HAP-1 (cell line): ENCODE results near the gene SCAF4.

ENCODE experiments used
- DNase-seq, 2 experiments: peaks; one replicate each; pipeline ENCODE4 v3.0.0-alpha.2; 2016 to 2020; ENCODE audit warnings: low spot score in 2 of 2
- H3K27me3 ChIP-seq: fragments of 250-450 bp; sonication (Bioruptor Pico); 2 replicates; pipeline ENCODE4 v1.5.1; 2020; ENCODE audit warnings: low read depth, mild to moderate bottlenecking, moderate library complexity
- H3K36me3 ChIP-seq: fragments of 250-450 bp; sonication (Bioruptor Pico); replicated peaks from 2 replicates; pipeline ENCODE4 v1.5.1; 2020; ENCODE audit warnings: mild to moderate bottlenecking
- H3K4me1 ChIP-seq: fragments of 250-450 bp; sonication (Bioruptor Pico); 2 replicates; pipeline ENCODE4 v1.5.1; 2020; ENCODE audit warnings: mild to moderate bottlenecking
- H3K4me3 ChIP-seq: fragments of 250-450 bp; sonication (Bioruptor Pico); 2 replicates; pipeline ENCODE4 v1.5.1; 2020; ENCODE audit warnings: mild to moderate bottlenecking, moderate library complexity
- H3K9me3 ChIP-seq: fragments of 250-450 bp; sonication (Bioruptor Pico); 2 replicates; pipeline ENCODE4 v1.5.1; 2020; ENCODE audit warnings: mild to moderate bottlenecking, moderate library complexity
- in situ Hi-C: fragments of 300-500 bp; cut with MboI; formaldehyde crosslinking; loops from 3 replicates; pipeline ENCODE4 v1.14.3; 2020; ENCODE audit warnings: low sequenced_read_pairs, inconsistent platforms, mixed read lengths

SCAF4 gene

DNA sequence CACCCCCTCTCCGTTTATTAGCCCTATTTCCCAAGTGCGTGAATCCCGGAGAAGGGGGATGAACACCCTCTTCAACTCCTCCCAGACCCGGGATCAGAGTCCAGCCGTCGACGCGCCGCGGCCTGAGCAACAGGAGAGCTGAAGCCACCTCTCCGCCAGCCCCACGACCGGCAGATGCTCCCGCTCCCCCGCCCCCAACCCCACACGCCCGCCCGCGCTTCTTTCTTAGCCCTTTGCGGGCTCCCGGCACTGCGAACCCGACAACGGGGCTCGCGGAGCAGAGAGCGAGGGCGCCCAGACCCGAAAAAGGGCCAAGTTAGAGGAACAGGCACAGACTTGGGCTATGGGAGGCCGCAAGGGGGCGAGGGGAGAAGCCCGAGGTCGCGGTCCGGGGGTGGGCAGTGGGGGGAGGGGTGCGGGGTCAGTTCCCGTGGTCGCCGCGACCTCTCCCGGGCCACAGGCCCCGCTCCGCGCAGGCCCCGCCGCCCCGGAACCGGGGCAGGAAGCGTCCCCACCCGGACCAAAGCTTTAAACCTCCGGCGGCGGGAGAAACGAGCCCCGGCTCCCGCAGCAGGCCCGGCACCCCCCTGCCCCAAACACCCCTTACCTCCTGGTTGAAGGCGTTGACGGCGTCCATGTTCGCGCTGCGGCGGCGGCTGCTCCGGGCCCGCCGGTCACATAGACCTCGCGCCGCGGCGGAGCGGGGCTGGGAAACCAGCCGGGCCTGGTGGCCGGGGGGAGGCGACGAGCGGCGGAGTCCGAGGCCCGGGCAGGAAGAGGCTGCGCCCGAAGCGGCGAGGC, 662 bp downstream of the SCAF4 start:
- Histone ChIP-seq H3K36me3 (peaks cover 10% of the 10 kb centered on the region), H3K4me3 (peak overlapping the region; percentile 75), H3K27me3 (no peaks in the 10 kb centered on the region), H3K9me3 (no peaks in the 10 kb centered on the region), H3K4me1 (peaks cover 25% of the 10 kb centered on the region)
- DNase-seq = no peak
- in situ Hi-C loops = no loop called here

GRCh38 chr21:31730712-31731055, 1.2 kb downstream of the SCAF4 start:
- peaks cover 25% of the 10 kb centered on the region for H3K4me1 ChIP-seq
- H3K9me3 ChIP-seq = no peaks in the 10 kb centered on the region
- DNase-seq = peak; percentile 91 to 95
- in situ Hi-C loops = no loop called here
- no peaks in the 10 kb centered on the region for H3K27me3 ChIP-seq
- peaks cover 10% of the 10 kb centered on the region for H3K36me3 ChIP-seq
- peak overlapping the region; percentile 75 for H3K4me3 ChIP-seq

- in situ Hi-C loops = no loop called here
- Histone ChIP-seq H3K4me1 (peaks cover 25% of the 10 kb centered on the region), H3K4me3 (peak overlapping the region; percentile 75), H3K36me3 (peaks cover 18% of the 10 kb centered on the region), H3K27me3 (no peaks in the 10 kb centered on the region), H3K9me3 (no peaks in the 10 kb centered on the region)
- DNase-seq = no peak
Observed at GRCh38 chr21:31729622-31730343, 2.1 kb downstream of the SCAF4 start.

GRCh38 chr21:31728952-31729351, 3.0 kb downstream of the SCAF4 start:
- Histone ChIP-seq H3K4me1 (peaks cover 25% of the 10 kb centered on the region), H3K27me3 (no peaks in the 10 kb centered on the region), H3K9me3 (no peaks in the 10 kb centered on the region), H3K4me3 (peak overlapping the region; percentile 75; the same call in 1 of the 2 replicates), H3K36me3 (peaks cover 18% of the 10 kb centered on the region)
- in situ Hi-C loops = no loop called here
- no peak for DNase-seq

DNA sequence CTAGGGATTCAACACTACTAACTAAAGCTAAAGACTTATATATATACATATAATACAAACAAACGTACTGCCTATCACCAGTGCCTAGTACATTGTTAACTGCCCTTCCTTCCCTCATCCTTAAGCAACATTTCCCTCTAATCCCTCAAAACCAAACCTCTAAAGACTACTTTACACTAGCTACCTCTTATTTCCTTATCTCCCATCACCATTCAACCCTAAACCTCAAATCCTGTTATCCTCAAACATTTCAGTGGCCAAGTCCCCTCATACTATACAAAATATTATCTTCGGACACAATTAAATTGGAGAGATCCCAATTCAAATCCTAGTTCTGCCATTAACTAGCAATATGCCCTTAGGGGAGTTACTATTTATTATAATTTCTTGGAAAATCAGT, 3.7 kb downstream of the SCAF4 start:
- no peak for DNase-seq
- Histone ChIP-seq H3K9me3 (no peaks in the 10 kb centered on the region), H3K4me1 (peaks cover 23% of the 10 kb centered on the region), H3K27me3 (no peaks in the 10 kb centered on the region), H3K4me3 (no peak overlapping the region), H3K36me3 (peaks cover 18% of the 10 kb centered on the region)
- in situ Hi-C loops = no loop called here

DNA sequence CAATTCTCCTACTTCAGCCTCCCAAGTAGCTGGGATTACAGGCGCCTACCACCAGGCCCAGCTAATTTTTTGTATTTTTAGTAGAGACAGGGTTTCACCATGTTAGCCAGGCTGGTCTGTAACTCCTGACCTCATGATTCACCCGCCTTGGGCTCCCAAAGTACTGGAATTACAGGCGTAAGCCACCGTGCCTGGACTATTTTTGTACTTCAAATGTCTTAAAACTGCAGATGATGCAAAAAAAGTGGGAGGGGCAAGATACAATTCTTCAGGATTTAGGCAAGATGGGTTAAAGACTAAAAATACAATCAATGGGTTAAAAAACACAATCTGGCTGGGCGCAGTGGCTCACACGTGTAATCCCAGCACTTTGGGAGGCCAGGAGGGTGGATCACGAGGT, 4.7 kb downstream of the SCAF4 start:
- no peak overlapping the region for H3K4me3 ChIP-seq
- H3K9me3 ChIP-seq = no peaks in the 10 kb centered on the region
- DNase-seq = no peak
- in situ Hi-C loops = no loop called here
- peaks cover 17% of the 10 kb centered on the region for H3K4me1 ChIP-seq
- peaks cover 18% of the 10 kb centered on the region for H3K36me3 ChIP-seq
- no peaks in the 10 kb centered on the region for H3K27me3 ChIP-seq

GRCh38 chr21:31726407-31726806, 5.5 kb downstream of the SCAF4 start:
- DNase-seq = no peak
- no peaks in the 10 kb centered on the region for H3K27me3 ChIP-seq
- no peak overlapping the region for H3K4me3 ChIP-seq
- H3K4me1 ChIP-seq = peaks cover 17% of the 10 kb centered on the region
- no peaks in the 10 kb centered on the region for H3K9me3 ChIP-seq
- H3K36me3 ChIP-seq = peaks cover 15% of the 10 kb centered on the region
- in situ Hi-C loops = no loop called here

GRCh38 chr21:31725202-31725839, 6.6 kb downstream of the SCAF4 start:
- Histone ChIP-seq H3K4me1 (peaks cover 17% of the 10 kb centered on the region), H3K36me3 (peaks cover 15% of the 10 kb centered on the region), H3K27me3 (no peaks in the 10 kb centered on the region), H3K9me3 (no peaks in the 10 kb centered on the region), H3K4me3 (no peak overlapping the region)
- in situ Hi-C loops = no loop called here
- no peak for DNase-seq

DNA sequence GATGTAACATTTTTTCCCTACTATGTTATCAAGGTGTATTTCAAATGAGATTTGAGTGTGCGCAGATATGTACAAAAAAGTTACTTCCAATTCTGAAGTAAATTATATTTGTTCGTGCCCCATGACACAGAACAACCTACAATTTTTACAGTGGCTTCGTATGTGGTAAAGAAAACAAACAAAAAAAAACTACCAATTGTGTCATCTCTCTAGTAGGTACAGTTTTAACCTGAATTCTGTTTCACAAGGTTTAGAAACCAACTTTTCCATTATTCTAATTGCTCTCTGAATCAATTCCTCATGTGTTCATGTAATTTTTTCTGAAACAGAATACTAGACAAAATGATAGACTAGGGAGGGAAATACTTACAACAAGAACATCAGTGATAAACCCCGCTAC, 7.4 kb downstream of the SCAF4 start:
- DNase-seq = no peak
- Histone ChIP-seq H3K9me3 (no peaks in the 10 kb centered on the region), H3K36me3 (peaks cover 13% of the 10 kb centered on the region), H3K4me3 (no peak overlapping the region), H3K27me3 (no peaks in the 10 kb centered on the region), H3K4me1 (peaks cover 13% of the 10 kb centered on the region)
- in situ Hi-C loops = no loop called here

GRCh38 chr21:31721381-31721780, 10.5 kb downstream of the SCAF4 start:
- no peak for DNase-seq
- in situ Hi-C loops = no loop called here
- H3K36me3 ChIP-seq = peaks cover 7% of the 10 kb centered on the region

DNA sequence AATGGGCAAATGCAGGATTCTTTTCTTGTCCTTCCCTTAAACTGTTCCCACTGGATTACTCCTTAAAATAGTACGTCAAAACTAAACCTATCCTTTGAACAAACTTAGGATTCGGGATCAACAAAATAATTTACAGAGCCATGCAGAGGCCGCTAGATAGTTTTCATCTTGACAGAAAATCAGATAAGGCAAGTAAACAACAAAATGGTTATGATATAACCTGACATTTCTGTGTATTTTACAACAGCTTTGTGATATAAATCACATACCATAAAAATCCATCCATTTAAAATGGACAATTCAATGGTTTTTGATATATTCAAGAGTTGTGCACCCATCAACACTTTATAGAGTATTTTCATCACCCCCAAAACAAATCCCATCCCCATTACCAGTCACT, 11.2 kb downstream of the SCAF4 start:
- in situ Hi-C loops = no loop called here
- DNase-seq = no peak
- Histone ChIP-seq H3K4me1 (peaks cover 12% of the 10 kb centered on the region), H3K4me3 (no peak overlapping the region), H3K36me3 (peaks cover 7% of the 10 kb centered on the region), H3K27me3 (no peaks in the 10 kb centered on the region), H3K9me3 (no peaks in the 10 kb centered on the region)

More at GRCh38 chr21:31721381-31721780, 10.5 kb downstream of the SCAF4 start:
- Histone ChIP-seq H3K27me3 (no peaks in the 10 kb centered on the region), H3K4me3 (no peak overlapping the region), H3K4me1 (peaks cover 6% of the 10 kb centered on the region), H3K9me3 (no peaks in the 10 kb centered on the region)

DNA sequence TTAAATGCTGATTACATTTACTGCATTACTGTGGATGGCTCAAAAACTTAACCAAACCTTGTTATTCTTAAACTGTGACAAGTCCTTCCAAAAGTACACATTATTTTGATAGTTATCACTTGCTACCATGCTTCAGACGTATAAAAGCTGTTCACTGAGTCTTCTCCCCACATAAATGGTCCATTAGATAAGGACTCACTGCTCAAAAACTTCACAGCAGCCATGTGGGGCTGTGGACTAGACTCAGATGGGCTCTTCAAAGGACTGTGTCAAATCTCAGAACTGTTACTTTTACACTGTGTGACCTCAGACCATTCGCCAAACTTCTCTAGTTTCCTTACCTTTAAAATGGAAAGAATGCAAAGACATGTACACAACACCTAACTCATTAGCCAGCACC, 11.6 kb downstream of the SCAF4 start:
- DNase-seq = no peak
- in situ Hi-C loops = no loop called here
- peaks cover 17% of the 10 kb centered on the region for H3K4me1 ChIP-seq
- H3K9me3 ChIP-seq = no peaks in the 10 kb centered on the region
- H3K27me3 ChIP-seq = no peaks in the 10 kb centered on the region
- H3K36me3 ChIP-seq = peaks cover 5% of the 10 kb centered on the region
- H3K4me3 ChIP-seq = no peak overlapping the region

- no peaks in the 10 kb centered on the region; the same call in 1 of the 2 replicates for H3K36me3 ChIP-seq
- peaks cover 38% of the 10 kb centered on the region for H3K4me1 ChIP-seq
- no peak overlapping the region for H3K4me3 ChIP-seq
- in situ Hi-C loops = no loop called here
- H3K9me3 ChIP-seq = no peaks in the 10 kb centered on the region
- no peak for DNase-seq
- no peaks in the 10 kb centered on the region for H3K27me3 ChIP-seq
Observed at GRCh38 chr21:31716106-31716505, 15.8 kb downstream of the SCAF4 start.
